Measurements from ENCODE around the gene CCDC91. TPM values are rescaled to one million over a fixed set of nuclear protein-coding genes. Genes with fewer than 3 reads are reported as not detected.

Gene CCDC91
- total RNA-seq, 2 experiments from 2014 or later, result 52.9 to 55.3 TPM

DNA sequence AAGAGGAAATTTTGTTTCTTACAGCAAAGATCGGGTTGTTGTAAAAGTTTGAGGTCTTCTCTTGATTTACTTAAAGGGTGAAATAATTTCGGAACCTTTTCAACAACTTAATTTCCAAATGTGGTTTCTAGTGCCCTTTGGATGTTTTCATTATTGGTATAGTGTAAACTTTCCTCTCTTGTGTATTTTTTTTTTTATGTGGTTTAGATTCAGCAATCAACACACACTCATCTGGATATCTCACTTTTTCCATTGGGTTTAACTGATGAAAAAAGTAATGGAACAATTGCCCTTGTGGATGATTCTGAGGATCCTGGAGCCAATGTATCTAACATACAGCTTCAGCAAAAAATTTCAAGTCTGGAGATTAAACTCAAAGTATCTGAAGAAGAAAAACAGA, 116.3 kb downstream of the CCDC91 start:
- Mint-ChIP-seq H3K27me3 (no peaks in the 10 kb centered on the region), H3K4me3 (no peak overlapping the region), H3K9me3 (no peaks in the 10 kb centered on the region), H3K36me3 (ENCODE audit: low read depth) (peaks cover 70% of the 10 kb centered on the region), H3K27ac (no peak overlapping the region), H3K4me1 (ENCODE audit: low read depth) (no peaks in the 10 kb centered on the region)
- Histone ChIP-seq H3K27me3 (ENCODE audit: control insufficient read depth in 1 of 2, insufficient read depth in 2 of 2, low read length in 2 of 2) (no peaks in the 10 kb centered on the region), H3K27ac (ENCODE audit: low read depth in 1 of 2, low read length in 2 of 2) (no peak overlapping the region), H3K4me1 (ENCODE audit: insufficient read depth, low read length) (no peaks in the 10 kb centered on the region), H3K9me3 (ENCODE audit: control insufficient read depth in 1 of 2, insufficient read depth in 1 of 2, low read length in 2 of 2) (no peaks in the 10 kb centered on the region), H3K36me3 (ENCODE audit: insufficient read depth, low read length) (peaks cover 41% of the 10 kb centered on the region), H3K4me3 (ENCODE audit: low read length) (no peak overlapping the region)
- POLR2A ChIA-PET, result no interaction called here
- TF ChIP-seq, protein P1, sequence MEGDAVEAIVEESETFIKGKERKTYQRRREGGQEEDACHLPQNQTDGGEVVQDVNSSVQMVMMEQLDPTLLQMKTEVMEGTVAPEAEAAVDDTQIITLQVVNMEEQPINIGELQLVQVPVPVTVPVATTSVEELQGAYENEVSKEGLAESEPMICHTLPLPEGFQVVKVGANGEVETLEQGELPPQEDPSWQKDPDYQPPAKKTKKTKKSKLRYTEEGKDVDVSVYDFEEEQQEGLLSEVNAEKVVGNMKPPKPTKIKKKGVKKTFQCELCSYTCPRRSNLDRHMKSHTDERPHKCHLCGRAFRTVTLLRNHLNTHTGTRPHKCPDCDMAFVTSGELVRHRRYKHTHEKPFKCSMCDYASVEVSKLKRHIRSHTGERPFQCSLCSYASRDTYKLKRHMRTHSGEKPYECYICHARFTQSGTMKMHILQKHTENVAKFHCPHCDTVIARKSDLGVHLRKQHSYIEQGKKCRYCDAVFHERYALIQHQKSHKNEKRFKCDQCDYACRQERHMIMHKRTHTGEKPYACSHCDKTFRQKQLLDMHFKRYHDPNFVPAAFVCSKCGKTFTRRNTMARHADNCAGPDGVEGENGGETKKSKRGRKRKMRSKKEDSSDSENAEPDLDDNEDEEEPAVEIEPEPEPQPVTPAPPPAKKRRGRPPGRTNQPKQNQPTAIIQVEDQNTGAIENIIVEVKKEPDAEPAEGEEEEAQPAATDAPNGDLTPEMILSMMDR (IDR thresholded peaks at IDR 0.05), result no peak
- CTCF ChIA-PET, result no interaction called here
- intact Hi-C loops (cut with DNase I, micrococcal nuclease), result no loop called here
- no peak for ATAC-seq (ENCODE audit: poor library complexity)
- no peak for DNase-seq

DNA sequence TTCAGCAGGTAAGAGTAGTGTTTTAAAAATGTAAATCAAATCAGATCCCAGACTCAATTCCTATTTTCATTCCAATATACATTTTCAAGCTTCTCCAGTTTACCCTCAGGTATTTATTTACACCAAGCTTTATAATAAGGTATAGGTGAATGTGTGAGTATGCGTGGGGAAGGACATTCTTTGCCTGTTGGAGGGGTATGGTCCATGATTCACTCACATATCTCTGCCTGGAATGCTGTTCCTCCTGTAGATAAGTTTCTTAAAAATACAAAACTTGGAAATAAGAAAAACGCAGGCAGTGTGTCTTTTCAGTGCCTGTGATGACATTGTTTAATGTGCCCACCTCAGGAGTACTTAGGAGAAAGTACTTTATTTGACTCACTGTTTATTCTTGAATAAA, 118.6 kb downstream of the CCDC91 start:
- ATAC-seq (ENCODE audit: poor library complexity) (no peak), DNase-seq (no peak)
- H3K27me3 ChIP-seq (ENCODE audit: control insufficient read depth in 1 of 2, insufficient read depth in 2 of 2, low read length in 2 of 2), result no peaks in the 10 kb centered on the region
- H3K27ac Mint-ChIP-seq, result no peak overlapping the region
- ChIA-PET CTCF (no interaction called here), POLR2A (no interaction called here)
- no peaks in the 10 kb centered on the region for H3K9me3 ChIP-seq (ENCODE audit: control insufficient read depth in 1 of 2, insufficient read depth in 1 of 2, low read length in 2 of 2)
- H3K36me3 Mint-ChIP-seq (ENCODE audit: low read depth), result peaks cover 87% of the 10 kb centered on the region
- H3K27me3 Mint-ChIP-seq, result no peaks in the 10 kb centered on the region
- H3K36me3 ChIP-seq (ENCODE audit: insufficient read depth, low read length), result peaks cover 41% of the 10 kb centered on the region
- no peak overlapping the region for H3K27ac ChIP-seq (ENCODE audit: low read depth in 1 of 2, low read length in 2 of 2)
- TF ChIP-seq, protein P1 (IDR thresholded peaks at IDR 0.05), result no peak
- intact Hi-C loops (cut with DNase I, micrococcal nuclease), result no loop called here
- H3K4me1 ChIP-seq (ENCODE audit: insufficient read depth, low read length), result no peaks in the 10 kb centered on the region
- no peak overlapping the region for H3K4me3 Mint-ChIP-seq
- no peaks in the 10 kb centered on the region for H3K4me1 Mint-ChIP-seq (ENCODE audit: low read depth)
- H3K4me3 ChIP-seq (ENCODE audit: low read length), result no peak overlapping the region
- H3K9me3 Mint-ChIP-seq, result peaks cover 3% of the 10 kb centered on the region

DNA sequence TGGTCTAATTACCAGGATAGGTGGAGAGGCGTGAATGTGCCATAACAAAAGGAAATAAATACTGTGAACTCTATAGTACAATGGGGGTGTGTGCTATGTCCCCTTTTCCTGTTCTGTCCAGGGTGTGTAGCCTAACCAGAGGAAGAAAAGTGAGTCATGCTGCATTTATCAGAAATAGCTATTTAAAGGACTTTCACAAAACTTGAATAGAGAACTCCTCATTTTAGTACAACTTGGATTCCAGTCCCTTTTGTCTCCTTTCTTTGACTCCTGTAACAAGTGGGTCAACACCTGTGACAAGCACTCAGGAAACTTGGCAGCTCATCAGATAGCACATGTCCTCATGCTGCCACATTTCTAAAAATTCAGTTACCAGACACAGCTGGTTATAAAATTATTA, 123.4 kb downstream of the CCDC91 start:
- ChIA-PET POLR2A (no interaction called here), CTCF (no interaction called here)
- Mint-ChIP-seq H3K4me3 (no peak overlapping the region), H3K4me1 (ENCODE audit: low read depth) (no peaks in the 10 kb centered on the region), H3K36me3 (ENCODE audit: low read depth) (peaks cover 97% of the 10 kb centered on the region), H3K9me3 (peaks cover 6% of the 10 kb centered on the region), H3K27me3 (no peaks in the 10 kb centered on the region), H3K27ac (no peak overlapping the region)
- Histone ChIP-seq H3K4me3 (ENCODE audit: low read length) (no peak overlapping the region), H3K4me1 (ENCODE audit: insufficient read depth, low read length) (no peaks in the 10 kb centered on the region), H3K27ac (ENCODE audit: low read depth in 1 of 2, low read length in 2 of 2) (no peak overlapping the region), H3K27me3 (ENCODE audit: control insufficient read depth in 1 of 2, insufficient read depth in 2 of 2, low read length in 2 of 2) (no peaks in the 10 kb centered on the region), H3K36me3 (ENCODE audit: insufficient read depth, low read length) (peaks cover 23% of the 10 kb centered on the region), H3K9me3 (ENCODE audit: control insufficient read depth in 1 of 2, insufficient read depth in 1 of 2, low read length in 2 of 2) (peaks cover 4 to 9% of the 10 kb centered on the region in 2 experiments)
- DNase-seq (no peak), ATAC-seq (ENCODE audit: poor library complexity) (no peak)
- intact Hi-C loops (cut with DNase I, micrococcal nuclease), result no loop called here
- TF ChIP-seq, protein P1 (IDR thresholded peaks at IDR 0.05), result no peak
